GM10847 (cell line): ENCODE results near the gene DNMT3B.

Experiments
- POLR2A ChIP-seq: IDR thresholded peaks from 2 replicates; pipeline ENCODE4 v1.6.1; 2011; ENCODE audit not compliant: insufficient read length; ENCODE audit errors: extremely low read depth

The DNMT3B gene

DNA sequence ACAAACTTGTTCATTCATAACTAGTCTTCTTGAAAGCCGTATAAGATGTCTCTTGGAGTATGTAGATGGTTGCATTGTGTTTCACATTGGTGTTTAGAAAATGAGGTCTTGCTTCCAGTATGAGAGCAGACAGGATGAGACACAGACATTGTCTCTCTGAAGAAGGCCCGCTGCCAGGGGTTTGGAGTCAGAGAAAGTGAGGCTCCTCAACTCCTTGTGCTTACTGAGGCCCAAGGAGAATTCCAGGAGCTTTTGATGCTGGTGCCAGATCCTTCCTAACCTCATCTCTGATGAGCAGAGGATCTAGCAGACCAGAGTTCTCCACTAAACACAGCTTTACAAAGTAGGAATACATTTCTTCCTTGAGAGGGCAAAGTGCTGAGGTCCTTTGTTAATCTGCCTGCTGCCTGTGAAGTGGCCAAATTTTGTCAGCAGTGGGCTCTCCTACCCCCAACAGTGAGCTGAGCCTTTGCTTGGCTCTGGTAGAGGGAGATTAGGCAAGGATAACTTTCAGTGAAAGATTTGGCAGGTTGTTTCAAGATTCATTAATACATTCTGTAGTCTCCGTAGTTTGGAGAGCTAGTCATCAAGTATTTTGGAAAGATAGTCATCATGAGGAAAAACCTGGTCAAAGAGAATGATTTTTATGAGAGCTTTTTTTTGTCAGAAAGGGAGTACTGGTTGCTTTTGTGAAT is 67.3 kb downstream of the DNMT3B start:
- no peak for TF ChIP-seq POLR2A

DNA sequence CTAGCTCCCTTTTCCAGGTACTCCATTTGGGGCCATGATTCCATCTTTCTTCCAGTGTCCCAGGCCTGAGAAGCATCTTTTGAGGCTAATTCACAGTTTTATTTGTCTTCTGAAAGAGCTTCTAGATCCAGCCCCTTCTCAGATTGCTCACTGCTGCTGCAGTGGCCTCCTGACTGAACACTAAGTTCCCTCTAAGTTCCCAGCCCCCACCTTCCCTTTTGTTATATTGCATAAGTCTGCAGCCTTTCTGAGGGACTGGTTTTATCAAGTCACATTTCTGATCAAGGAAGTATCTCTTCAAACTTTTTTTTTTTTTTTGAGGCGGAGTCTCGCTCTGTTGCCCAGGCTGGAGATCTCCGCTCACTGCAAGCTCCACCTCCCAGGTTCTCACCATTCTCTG is 68.3 kb downstream of the DNMT3B start:
- TF ChIP-seq POLR2A = no peak

DNA sequence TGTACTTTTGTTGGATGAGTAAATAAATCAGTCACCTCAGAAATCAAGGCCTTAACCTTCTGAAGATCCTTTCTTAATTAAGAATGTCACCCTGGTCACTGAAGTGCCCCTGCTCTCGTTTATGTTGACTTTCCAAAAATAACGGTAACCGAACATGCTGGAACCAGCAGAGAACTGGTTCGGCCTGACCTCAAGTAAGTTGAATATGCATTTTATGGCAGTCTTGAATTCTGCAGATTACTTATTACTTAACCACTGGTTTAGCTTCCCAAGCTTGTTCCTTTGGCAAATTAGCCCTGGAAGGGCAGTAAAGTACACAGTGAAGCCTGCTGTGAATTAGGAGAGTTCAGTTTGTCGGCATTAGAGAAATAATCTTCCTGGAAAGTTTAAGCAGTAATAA is 69.8 kb downstream of the DNMT3B start:
- no peak for TF ChIP-seq POLR2A

DNA sequence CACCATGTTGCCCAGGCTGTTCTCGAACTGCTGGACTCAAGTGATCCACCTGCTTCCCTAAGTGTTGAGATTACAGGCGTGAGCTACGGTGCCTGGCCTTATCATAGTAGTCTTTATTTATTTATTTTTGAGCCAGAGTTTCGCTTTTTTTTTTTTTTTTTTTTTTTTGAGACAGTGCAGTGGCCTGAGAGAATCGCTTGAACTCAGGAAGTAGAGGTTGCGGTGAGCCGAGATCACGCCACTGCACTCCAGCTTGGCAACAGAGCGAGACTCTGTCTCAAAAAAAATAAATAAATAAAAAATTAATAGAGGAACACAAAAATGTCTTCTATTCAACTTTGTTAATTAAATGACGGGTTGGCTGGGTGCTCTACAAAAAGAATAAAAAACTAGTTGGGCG is 70.5 kb downstream of the DNMT3B start:
- no peak for TF ChIP-seq POLR2A

DNA sequence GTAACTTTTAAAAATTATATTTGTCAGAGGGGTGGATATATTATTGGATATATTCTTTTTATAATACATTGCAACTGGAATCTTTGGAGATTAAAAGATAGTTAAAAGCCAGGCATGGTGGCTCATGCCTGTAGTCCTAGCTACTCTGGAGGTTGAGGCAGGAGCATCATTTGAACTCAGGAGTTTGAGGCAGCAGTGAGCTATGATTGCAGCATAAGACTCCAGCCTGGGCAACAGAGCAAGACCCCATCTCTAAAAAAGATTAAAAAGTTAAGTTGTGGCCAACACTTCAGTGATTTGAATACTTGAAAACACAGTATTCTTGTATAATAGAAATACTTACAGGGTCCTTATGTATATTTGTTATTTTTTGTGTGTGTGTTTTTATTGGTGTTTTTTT is 72.8 kb downstream of the DNMT3B start:
- no peak for TF ChIP-seq POLR2A

DNA sequence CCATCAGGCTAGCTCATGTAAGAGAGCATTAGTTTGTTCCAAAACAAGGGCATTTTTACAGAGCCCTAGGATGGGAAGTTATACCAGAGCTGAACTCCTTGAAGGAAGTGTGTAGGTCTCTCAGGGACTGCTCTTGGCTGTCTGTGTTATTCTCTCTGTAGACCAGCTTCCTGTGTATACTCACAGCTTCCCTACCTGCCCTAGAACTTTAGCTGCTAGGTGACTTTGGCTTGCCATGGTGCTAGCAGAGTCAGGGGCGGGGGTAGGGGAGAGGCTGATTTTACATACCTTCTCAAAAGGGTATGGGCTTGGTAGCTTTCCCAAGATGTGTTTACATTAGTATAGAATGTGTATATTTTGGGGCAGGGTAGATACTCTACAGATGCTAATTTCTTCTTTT is 75.0 kb downstream of the DNMT3B start:
- TF ChIP-seq POLR2A = no peak

DNA sequence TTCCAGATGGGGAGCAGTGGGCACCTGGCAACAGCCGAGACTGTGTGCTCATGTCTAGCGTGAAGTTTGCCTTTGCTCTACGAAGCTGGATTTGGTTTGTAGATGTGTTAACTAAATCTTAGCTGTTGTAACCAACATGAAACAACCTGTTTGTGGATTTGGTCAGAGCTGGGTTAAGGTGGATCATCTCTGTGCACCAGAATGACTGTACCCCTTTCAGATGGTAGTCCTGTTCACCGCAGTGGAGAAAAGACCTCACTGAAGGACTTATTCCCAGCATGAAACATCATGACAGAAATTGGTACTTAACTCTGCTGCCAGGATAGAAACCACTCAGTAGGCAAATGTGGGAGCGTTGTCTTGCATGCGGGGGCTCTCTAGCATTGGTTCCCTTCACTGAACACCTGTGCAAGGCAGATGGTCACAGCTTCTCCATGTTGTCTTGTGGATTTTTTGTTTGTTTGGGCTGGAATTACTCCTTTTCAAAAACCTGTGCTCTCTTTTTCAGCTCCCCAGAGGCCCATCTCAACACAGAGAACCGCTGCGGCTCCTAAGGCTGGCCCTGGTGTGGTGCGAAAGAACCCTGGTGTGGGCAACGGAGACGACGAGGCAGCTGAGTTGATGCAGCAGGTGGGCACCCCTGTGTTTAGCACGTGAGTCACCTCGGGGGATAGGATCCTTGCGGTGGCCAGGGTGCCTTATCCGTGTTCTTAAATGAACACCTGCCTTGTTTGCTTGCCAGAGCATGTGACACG is 77.2 kb downstream of the DNMT3B start:
- TF ChIP-seq POLR2A = no peak

DNA sequence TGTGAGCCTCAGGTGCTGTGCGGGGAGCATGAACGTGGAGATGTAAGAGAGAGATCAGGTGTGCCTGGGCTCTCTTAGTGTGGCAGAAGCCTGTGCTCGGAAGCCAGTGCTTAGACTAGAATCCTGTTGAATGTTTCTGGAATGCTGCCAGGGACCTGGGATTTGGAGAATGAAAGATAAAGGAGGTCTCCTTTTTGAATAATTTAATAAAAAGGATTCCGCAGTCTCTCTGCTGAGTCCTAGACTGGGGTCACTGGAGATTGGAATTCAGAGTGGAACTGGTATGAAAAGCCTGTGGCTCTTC is 77.7 kb downstream of the DNMT3B start:
- TF ChIP-seq POLR2A = no peak

DNA sequence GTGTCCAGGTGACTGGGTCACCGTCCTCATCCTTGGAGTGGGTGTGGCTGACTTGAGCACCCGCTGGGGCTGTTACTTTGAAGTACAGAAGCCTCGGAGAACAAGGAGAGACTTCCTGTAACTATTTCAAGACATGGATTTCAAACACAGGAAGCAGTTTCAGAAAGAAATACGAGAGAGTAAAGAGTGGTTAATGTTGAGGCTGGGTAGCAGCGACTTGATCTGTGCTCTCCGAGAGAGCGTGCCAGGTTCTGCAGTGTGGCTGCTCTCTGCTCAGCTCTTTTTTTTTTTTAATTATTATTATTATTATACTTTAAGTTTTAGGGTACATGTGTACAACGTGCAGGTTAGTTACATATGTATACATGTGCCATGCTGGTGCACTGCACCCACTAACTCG is 79.0 kb downstream of the DNMT3B start:
- no peak for TF ChIP-seq POLR2A

DNA sequence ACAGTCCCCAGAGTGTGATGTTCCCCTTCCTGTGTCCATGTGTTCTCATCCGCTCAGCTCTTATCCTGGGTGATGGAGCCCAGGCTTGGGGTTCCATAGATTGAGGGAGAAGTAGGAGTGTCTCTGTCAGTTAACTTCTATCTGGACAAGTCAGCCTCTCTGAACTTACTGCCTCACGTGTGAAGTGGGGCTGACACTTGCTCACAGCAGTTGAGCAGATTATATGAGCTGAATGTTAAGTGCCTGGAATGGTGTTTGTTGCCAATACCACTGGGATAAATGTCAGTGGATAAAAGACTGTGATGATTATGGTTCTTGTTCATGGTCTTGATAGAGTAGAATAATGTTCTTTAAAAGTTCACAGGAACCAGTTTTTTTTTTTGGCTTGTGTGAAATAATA is 79.4 kb downstream of the DNMT3B start:
- TF ChIP-seq POLR2A = no peak

DNA sequence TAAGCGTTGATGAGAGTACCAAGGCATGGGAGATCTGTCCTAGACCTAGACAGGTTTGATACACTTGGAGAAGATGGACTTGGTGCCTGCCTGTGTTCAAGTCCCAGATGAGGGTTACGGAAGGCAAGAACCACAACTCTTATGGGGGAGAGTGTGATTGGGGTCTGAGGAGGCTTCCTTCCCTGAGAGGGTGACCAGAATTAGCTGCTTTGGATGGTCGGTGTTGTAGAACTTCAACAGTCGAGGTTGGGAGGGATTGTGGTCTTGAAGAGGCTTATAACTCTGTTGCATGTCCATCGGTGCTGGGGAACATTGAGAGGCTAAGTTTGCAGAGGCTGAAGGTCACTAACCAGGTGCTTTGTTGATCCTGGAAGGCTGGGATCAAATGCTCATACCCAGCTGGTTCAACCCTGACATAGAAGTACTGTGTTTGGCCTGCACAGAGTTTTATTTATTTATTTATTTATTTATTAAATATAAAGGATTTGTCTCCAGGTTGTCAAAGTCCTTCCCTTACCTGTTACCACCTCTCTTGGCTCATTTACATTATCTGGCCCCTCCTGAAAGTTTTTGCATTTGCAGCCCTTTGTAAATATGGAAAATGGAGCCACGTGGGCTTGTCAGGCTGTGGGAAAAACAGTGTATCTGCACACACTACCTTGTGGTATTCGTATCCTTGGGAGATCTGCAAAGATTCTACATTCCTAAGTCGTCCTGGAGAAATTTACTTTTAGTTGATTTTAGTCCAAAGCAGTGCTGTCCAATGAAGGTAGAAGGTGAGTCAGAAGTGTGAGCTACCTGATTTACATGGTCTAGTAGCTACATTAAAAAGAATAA is 80.7 kb downstream of the DNMT3B start:
- no peak for TF ChIP-seq POLR2A

DNA sequence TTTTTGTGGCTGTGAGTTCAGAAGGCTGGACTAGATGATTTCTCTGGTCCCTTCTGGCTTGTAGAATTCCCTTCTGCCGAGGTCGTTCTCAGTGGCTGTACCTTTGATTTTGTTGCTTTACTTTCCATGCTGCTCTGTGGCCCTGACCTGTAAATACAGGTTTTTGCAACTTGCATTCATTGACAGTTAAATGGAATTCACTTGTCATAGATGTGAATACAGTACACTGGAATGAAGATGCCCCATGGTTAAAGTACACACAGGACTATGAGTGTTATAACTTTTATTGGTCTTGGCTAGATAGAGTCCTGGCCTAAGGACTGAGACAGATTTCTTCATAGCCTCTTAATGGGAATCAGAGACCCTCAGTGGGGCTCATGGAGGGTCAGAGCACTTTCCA is 83.6 kb downstream of the DNMT3B start:
- no peak for TF ChIP-seq POLR2A

DNA sequence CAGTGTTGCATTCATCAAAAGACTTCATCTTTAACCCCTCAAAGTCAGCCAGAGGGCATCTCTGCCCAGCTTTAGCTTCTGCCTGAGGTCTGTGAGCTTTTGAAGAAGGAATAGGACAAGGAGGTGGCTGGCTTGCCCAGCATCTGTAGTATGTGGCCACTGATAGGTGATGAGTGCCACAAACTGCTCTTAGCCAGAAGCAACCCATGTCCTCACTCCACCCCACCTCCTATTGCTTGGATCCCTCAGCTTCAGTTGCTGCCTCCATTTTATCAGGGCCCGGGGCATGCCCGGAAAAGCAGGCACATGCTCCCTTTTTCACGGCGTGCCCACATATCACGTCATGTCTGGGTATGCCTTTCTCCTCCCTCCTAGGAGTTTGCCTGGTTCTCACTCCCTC is 84.7 kb downstream of the DNMT3B start:
- TF ChIP-seq POLR2A = no peak

DNA sequence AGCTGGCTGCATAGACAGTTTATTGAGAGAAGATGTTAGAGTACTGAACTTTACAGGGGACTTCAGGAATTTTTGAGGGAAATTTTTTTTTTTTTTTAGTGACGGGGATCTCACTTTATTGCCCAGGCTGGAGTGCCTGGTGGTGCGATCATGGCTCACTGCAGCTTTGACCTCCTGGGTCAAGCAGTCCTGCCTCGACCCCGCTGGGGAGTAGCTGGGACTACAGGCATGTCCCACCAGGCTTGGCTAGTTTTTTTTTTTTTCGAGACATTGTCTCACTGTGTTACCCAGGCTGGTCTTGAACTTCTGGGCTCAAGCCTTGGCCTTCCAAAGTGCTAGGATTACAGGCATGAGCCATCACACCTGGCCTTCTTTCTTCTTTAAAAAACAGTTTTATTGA is 85.8 kb downstream of the DNMT3B start:
- TF ChIP-seq POLR2A = no peak

DNA sequence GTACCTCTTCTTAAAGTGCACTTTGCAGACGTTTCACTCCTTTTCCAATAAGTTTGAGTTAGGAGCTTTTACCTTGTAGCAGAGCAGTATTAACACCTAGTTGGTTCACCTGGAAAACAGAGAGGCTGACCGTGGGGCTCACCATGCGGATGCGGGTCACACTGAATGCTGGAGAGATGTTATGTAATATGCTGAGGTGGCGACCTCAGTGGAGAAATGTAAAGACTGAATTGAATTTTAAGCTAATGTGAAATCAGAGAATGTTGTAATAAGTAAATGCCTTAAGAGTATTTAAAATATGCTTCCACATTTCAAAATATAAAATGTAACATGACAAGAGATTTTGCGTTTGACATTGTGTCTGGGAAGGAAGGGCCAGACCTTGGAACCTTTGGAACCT is 86.7 kb downstream of the DNMT3B start:
- no peak for TF ChIP-seq POLR2A

DNA sequence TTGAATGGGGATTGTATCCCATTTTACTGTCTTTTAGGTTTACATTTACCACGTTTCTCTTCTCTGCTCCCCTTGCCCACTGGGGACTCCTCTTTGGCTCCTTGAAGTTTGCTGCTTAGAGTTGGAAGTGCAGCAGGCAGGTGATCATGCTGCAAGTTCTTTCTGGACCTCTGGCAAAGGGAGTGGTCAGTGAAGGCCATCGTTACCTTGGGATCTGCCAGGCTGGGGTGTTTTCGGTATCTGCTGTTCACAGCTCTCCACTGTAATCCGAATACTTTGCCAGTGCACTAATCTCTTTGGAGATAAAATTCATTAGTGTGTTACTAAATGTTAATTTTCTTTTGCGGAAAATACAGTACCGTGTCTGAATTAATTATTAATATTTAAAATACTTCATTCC is 87.4 kb downstream of the DNMT3B start:
- TF ChIP-seq POLR2A = no peak
